Muscle of arm (tissue), 12 donors: ENCODE measurements around the gene TOR2A. TPM values are rescaled to one million over a fixed set of nuclear protein-coding genes. Genes with fewer than 3 reads are reported as not detected.

Experiments used
- DNase-seq: peaks from one replicate; pipeline ENCODE4 v3.0.0-alpha.2; 2013
- polyA plus RNA-seq, 12 donors: library from polyadenylated mRNA; unstranded; fragments of 120-200 nt; gene quantifications; one replicate each; pipeline ENCODE4 v1.2.1, GENCODE V29; 2013; ENCODE audit not compliant: insufficient read length in 12 of 12

Gene TOR2A
- polyA plus RNA-seq, 12 donors, result 4.7 to 16.6 (median 7.0) TPM; not detected in 1

DNA sequence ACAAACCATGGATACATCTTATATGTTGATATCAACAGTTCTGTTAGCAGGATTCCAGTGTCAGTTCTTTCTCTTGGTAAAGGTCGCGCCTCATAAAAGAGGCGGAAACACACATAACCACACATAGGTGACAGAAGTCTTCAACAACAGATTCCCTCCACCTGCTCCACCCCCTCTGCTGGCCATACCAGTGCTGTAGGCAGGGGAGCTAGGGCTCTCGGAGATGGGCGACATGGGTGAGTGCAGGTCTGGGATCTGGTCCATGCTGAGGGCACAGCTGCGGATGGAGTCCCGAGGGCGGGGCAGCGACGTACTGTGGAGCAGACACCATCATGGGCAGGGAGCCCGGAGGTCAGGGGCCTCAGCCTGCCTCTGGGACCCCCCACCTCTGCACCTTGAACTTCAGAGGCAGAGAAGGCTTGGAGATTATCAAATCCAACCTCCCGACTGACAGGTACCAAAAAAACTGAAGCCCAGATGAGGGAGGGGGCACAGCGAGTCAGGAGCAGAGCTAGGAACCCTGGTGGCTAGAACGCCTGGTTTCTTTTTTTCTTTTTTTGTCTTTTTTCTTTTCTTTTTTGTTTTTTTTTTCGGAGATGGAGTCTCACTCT, 12.0 kb upstream of the TOR2A start:
- DNase-seq, result no peak

DNA sequence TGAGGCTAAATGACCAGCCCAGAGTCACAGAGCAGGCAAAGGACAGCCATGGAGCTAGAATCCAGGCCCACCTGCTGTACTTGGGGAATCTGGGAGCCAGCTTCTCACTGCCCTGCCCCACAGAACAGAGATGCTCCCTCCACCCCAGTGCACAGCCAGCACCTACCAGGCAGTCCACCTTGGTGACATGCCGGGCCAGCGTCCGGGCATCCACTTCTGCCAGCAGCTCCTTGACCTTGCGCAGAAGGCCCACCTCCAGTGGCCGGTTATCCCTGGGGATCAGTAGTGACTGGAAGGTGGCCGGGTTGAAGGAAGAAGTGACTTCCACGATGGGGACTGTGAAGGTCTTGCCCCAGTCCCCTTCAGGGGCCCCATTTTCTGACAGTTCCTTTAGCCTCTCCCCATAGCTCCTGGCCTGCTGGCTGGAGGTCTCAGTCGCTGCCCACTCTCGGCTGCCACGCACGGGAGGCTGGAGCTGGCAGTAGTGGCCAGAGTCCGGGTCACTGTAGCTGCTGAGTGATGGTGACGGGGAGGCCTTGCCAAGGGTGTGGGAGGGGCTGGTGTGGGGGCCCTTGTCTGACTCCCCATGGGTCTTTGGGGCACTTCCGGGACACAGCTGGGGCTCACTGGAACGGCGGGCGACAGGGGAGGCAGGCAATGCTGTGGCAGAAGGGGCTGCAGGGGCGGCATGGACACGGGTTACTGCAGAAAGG, 9.5 kb upstream of the TOR2A start:
- no peak for DNase-seq

- DNase-seq, result no peak
These were observed 7.5 kb upstream of the TOR2A start for GRCh38 chr9:127742435-127743088.

DNA sequence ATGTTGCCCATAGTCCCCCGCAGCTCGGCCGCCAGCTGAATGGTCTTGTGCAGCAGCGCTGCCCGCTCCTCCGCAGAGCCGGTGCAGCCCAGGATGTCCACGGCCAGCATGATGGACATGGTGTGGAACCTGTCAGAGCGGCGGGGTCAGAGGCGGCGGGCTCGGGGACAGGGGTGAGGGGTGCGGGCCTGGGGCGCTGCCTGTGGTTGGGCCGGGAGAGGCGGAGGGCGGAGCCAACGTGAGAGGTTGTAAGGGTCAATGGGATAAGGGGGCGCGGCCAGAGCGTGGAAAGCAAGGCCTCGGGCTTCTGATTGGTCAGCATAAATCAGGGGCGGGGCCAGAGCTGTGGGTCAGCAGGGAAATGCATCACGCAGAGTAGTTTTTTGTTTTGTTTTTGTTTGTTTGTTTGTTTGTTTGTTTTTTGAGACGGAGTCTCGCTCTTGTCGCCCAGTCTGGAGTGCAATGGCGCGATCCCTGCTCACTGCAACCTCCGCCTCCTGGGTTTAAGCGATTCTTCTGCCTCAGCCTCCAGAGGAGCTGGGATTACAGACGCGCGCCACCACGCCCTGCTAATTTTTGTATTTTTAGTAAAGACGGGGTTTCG, 6.8 kb upstream of the TOR2A start:
- DNase-seq, result peak; percentile 43

- no peak for DNase-seq
These were observed 4.7 kb upstream of the TOR2A start for GRCh38 chr9:127739614-127740330.

DNA sequence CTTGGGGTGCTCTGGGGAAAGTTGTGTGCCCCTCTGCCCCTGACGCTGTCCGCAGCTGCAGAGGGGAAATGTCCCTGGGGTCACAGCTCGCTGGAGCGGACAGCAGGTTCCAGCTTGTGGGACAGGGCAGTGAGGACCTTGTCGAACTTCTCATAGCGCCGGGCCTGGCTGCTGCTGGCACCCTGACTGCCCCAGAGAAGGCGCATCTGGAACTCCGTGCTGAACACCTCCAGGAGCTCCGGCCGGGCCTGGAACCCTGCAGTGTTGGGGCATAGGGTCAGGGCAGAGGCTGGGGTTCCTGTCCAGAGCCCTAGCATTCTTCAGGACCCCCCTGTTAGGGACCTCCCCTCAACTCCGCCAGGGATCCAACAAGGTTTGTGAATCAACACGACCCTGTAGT, 3.6 kb upstream of the TOR2A start:
- DNase-seq, result no peak

DNA sequence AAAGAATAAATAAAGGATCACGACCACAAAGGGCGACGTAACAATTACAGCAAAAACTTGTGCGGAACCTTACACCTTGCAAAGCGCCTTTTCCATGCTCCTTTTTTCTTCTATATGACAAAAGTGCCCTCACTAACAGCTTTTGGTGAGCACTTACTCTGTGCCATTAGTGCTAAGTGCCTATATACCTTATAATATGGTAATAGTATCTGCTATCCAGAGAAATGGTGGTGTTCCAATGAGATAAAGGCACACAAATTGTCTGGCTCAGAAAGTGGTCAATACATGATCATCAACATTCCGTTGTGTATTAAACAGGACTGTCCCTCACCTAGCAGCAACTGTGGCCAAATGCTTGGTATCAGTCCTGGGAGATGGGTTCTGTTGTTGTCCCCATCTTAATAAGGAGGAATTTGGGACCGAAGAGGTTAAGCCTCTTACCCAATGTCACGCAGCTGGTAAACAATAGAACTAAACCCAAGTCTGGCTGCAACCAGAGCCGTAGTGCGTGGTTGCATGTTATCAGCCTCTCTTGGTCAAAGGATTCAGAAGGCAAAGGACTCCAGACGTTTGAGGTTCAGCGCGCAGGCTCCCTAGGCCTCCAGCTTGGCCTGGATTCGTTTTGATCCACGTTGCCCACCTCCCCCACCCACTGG, 564 bp upstream of the TOR2A start:
- no peak for DNase-seq

GRCh38 chr9:127734247-127734746, 797 bp downstream of the TOR2A start:
- no peak for DNase-seq

DNA sequence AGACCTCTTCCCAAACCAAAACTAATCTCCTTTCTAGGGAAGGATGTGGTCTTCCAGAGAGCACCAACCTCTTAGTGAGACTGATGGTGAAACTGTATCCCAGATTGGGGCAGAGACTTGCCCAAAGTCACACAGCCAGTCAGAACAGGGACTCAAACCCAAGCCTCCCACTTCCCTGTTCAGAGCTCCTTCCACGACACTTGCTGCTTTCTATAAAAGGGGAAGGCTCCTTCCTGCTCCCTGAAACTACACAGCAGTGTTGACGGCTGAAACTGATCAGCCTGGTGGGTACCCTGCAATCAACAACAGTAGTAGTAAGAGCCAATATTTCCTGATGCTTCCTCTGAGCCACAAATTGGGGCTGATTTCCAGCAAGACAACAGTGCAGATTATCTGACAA, 1.5 kb downstream of the TOR2A start:
- DNase-seq, result no peak

DNA sequence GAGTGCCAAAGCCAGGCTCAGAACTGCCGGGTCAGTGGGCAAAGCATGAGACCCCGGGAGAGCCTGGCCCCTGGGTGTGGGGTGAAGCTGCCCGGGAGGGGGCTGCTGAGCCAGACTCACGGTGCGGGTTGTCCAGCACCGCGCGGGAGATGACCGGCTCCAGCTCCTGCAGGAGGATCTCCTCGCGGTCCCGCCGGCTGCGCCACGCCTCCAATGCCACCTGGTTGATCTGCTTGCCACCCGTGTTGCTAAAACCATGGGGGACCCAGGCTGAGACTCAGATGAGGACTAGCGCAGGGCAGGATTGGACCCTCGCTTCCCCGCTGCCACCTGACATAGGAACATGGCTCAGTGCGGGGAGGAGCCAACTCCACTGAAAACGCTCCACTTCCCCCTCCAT, 2.6 kb downstream of the TOR2A start:
- DNase-seq, result no peak

DNA sequence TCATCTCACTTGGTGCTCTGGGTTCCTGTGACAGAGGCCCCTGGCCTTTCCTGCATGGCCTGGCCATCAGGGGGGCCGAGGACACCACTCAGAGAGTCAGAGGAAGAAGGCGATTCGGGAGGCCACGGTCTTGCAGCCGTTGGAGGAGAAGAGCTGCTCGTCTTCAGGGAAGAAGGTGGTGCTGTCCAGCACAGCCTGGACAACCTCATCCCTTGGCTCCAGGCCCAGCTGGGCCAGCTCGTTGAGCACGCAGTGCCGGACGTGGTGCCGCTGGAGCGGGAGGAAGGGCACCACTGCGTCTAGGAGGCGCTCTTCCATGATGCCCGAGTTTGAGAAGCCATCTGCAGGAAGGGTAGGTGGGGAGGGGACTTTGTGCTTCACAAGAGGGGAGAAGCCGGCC, 3.2 kb downstream of the TOR2A start:
- DNase-seq, result no peak

DNA sequence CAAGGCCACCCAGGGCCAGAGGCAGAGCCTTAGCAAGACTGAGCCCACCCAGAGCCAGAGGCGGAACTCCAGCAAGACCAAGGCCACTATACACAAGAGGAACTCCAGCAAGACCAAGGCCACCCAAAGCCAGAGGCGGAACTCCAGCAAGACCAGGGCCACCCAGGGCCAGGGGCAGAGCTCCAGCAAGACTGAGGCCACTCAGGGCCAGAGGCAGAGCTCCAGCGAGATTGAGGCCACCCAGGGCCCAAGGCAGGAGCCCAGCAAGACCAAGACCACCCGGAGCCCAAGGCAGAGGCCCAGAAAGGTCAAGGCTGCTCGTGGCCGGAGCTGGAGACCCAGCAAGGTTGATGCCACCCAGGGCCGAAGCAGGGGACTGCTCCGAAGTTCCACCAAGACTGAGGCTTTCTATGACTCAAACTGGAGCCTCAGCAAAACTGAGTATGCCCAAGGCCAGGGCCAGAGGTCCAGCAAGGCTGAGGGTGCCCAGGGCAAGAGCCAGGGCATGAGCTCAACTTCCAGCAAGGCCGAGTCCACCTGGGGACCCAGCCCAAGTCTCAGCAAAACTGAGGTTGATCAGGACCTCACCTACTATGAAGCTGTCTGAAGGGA, 4.2 kb downstream of the TOR2A start:
- no peak for DNase-seq

GRCh38 chr9:127730262-127730661, 4.8 kb downstream of the TOR2A start:
- no peak for DNase-seq

DNA sequence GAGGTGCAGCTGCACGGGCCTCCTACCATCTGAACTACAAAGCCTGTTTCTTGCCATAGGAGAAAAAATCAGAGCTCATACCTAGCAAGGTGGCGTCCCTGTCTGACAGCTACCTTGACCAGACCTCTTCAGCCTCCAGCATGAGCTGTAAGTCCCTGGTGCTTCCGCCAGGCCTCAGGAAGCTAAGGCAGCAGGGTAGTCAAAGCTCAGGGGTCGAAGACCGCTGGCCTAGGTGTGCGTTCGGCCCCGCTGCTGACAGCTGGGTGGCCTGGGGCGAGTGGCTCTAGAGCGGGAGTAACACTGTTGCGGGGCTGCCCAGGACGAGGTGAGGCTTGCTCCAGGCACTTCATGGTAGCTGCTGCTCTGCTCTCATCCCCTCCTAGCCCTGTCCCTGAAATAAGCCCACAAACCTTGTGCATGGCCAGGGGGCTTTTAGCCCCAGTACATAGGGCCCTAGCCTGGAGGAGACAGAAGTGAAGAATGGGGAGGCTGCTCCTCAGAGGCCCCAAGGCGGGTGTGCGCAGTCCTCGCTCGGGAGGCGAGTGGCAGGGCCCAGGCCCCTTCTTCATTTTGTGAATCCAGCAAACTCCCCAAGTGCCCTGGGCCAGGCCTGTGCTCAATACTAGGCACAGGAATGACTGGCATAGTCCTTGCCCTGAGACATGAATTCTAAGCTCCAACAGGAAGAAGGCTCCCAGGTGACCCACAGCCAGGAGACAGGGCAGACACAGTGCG, 5.4 kb downstream of the TOR2A start:
- DNase-seq, result no peak

DNA sequence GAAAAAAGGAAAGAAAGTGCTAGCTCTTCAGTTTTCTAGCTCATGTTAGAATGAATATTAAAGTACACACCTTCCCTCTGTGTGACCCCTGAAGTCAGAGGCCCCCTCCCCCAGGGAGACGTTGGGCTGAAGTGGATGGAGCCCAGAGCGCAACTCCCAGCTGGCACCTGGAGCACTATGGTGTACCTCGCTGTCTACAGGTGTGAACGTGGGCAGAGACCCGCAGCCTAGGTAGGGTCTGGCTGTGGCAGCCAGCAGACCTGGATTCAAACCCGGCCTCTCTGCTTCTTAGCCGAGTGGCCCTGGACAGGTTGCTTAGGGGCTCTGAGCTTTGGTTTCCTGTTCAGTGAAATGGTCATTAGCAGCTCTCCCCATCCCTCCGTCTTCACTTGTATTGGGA, 6.3 kb downstream of the TOR2A start:
- no peak for DNase-seq

- no peak for DNase-seq
These were observed 8.2 kb downstream of the TOR2A start for GRCh38 chr9:127726871-127727270.

DNA sequence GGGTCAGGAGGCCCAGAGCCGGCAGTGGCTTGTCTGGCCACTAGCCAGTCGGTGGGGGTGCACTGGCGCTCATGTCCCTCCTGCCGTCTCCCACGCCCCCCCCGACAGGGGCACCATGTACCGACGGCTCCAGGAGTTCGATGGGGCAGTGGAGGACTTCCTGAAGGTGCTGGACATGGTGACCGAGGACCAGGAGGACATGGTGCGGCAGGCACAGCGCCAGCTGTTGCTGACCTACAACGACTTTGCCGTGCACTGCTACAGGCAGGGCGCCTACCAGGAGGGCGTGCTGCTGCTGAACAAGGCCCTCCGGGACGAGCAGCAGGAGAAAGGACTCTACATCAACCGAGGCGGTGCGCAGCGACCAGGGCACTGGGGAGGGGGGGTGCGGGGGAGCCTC, 11.1 kb downstream of the TOR2A start:
- DNase-seq, result no peak

GRCh38 chr9:127723444-127723843, 11.7 kb downstream of the TOR2A start:
- DNase-seq, result no peak

DNA sequence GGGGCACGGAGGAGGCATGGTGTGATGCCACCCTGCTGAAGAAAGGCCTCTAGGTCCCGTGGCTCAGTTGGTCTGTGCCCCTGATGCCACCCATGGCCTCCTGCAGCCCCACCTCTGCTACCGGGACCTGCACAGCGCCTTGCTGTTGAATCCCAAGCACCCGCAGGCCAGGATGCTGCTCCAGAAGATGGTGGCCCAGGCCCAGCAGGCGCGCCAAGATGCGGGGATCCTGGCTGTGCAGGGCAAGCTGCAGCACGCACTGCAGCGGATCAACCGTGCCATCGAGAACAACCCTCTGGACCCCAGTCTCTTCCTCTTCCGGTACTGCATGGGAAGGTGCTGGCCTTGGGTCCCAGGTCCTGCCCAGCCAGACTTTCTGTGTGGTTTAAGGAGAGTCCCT, 12.1 kb downstream of the TOR2A start:
- no peak for DNase-seq

DNA sequence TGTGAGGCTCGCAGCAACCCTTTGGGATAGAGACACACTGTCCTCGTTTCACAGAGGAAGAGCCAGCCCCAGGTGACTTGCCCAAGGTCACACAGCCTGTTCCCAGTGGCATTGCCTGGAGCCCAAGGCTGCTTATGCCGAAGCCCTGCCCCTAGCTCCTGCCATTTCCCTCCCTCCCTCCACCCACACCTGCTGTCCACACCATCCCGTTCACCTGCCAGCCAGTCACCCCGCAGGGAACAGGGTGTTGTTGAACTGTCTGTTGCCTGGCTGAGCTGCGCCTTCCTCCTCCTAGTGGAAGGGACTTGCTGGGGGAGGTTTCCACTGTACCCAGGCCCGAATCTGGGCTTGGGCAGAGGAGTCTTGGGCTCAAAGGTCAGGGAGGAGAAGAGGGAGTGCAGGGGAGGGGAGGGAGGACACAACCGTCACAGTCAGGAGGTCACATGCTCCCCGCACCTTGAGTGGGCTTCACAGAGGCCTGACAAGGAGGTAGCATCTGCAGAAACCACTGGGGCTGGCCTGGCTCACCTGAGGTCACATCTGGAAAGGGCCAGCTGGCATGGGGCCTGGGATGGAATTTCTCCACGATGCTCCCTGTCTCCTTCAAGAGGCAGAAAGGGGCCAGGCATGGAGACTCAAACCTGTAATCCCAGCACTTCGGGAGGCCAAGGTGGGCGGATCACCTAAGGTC, 12.9 kb downstream of the TOR2A start:
- no peak for DNase-seq
